Tibial nerve (tissue), 4 donors: ENCODE measurements around the gene TLX3. TPM values are rescaled to one million over a fixed set of nuclear protein-coding genes. Genes with fewer than 3 reads are reported as not detected.
A peak's percentile ranks its signal among the peaks of the same experiment; 100 is the strongest.

Experiments used
- DNase-seq, 2 donors: peaks; one replicate each; pipeline ENCODE4 v3.0.0-alpha.2; 2019; ENCODE audit warnings: low spot score in 2 of 2
- H3K27ac ChIP-seq, 4 donors: fragments of 200-600 bp; sonication (generic) in 3 of 4; one replicate each; pipeline ENCODE4 v1.5.1; 2017 to 2019; ENCODE audit warnings: mild to moderate bottlenecking in 1 of 4
- H3K27me3 ChIP-seq, 2 donors: fragments of 200-600 bp; sonication (generic) in 1 of 2; one replicate each; pipeline versions ENCODE4 v1.5.1 to v1.6.0; 2017 to 2019
- H3K36me3 ChIP-seq, 3 donors: fragments of 200-600 bp; sonication (generic); one replicate each; pipeline ENCODE4 v1.5.1; 2018 to 2019
- H3K4me1 ChIP-seq, 4 donors: fragments of 200-600 bp; sonication (generic) in 3 of 4; one replicate each; pipeline ENCODE4 v1.5.1; 2017 to 2019
- H3K4me3 ChIP-seq, 4 donors: fragments of 200-600 bp; sonication (generic) in 3 of 4; one replicate each; pipeline ENCODE4 v1.5.1; 2017 to 2019; ENCODE audit warnings: mild to moderate bottlenecking in 1 of 4, moderate library complexity in 1 of 4
- H3K9me3 ChIP-seq, 4 donors: fragments of 200-600 bp; sonication (generic) in 3 of 4; one replicate each; pipeline ENCODE4 v1.5.1; 2017 to 2019
- CTCF ChIP-seq, 5 experiments: fragments of 200-600 bp in 3 of 5; fragments of 450-650 bp in 2 of 5; sonication (generic) in 3 of 5; IDR thresholded peaks; one replicate each; pipeline ENCODE4 v1.5.1; 2016 to 2019; ENCODE audit warnings: antibody characterized with exemption in 5 of 5, mild to moderate bottlenecking in 3 of 5, moderate library complexity in 2 of 5
- EP300 ChIP-seq, 2 donors: sonication (generic); formaldehyde crosslinking; IDR thresholded peaks; one replicate each; pipeline ENCODE4 v1.6.1; 2017; ENCODE audit warnings: antibody characterized with exemption in 2 of 2, mild to moderate bottlenecking in 1 of 2
- POLR2A ChIP-seq, 2 donors: fragments of 450-650 bp; IDR thresholded peaks; one replicate each; pipeline ENCODE4 v1.6.1; 2017; ENCODE audit warnings: antibody characterized with exemption in 2 of 2, mild to moderate bottlenecking in 2 of 2, moderate library complexity in 2 of 2
- WGBS, 2 donors: methylation state at CpG; one replicate each; pipeline ENCODE4 v1.1.5; 2018; 5-methylcytosine and 5-hydroxymethylcytosine counted together
- total RNA-seq, 4 donors: library from RNA; depleted of rRNA; stranded (reverse); fragments of >200 nt; gene quantifications; one replicate each; pipeline ENCODE4 v1.1.0, GENCODE V29; 2016

Gene TLX3
- total RNA-seq, 4 donors from 2014 or later: not detected

GRCh38 chr5:171312129-171312974, 3.3 kb downstream of the TLX3 start:
- peaks cover 0 to 90% (median 39%) of the 10 kb centered on the region in 4 donors for H3K4me1 ChIP-seq
- WGBS, 2 donors: 4 to 8% methylated on average over 55 to 63 of the region's 74 CpGs
- DNase-seq: no peak

GRCh38 chr5:171313481-171314206, 4.6 kb downstream of the TLX3 start:
- H3K27ac ChIP-seq: no peak overlapping the region
- no peak overlapping the region for H3K4me3 ChIP-seq
- no peaks in the 10 kb centered on the region for H3K36me3 ChIP-seq
- no peak for DNase-seq
- WGBS, 2 donors: 15 to 16% methylated on average over 37 of the region's 37 CpGs
- H3K4me1 ChIP-seq: peaks cover 0 to 86% (median 39%) of the 10 kb centered on the region in 4 donors
- TF ChIP-seq POLR2A (IDR thresholded peaks at IDR 0.05) (no peak), EP300 (IDR thresholded peaks at IDR 0.05) (no peak), CTCF (IDR thresholded peaks at IDR 0.05) (no peak)
- H3K27me3 ChIP-seq: peaks cover 0 to 100% of the 10 kb centered on the region in 2 donors
- H3K9me3 ChIP-seq: no peaks in the 10 kb centered on the region

More at GRCh38 chr5:171312129-171312974, 3.3 kb downstream of the TLX3 start:
- Histone ChIP-seq H3K36me3 (no peaks in the 10 kb centered on the region), H3K4me3 (peak overlapping the region in 1 of 4 donors; percentile 35), H3K9me3 (no peaks in the 10 kb centered on the region), H3K27ac (no peak overlapping the region), H3K27me3 (peaks cover 0 to 100% of the 10 kb centered on the region in 2 donors)
- TF ChIP-seq CTCF (IDR thresholded peaks at IDR 0.05) (no peak), EP300 (IDR thresholded peaks at IDR 0.05) (no peak), POLR2A (IDR thresholded peaks at IDR 0.05) (no peak)

DNA sequence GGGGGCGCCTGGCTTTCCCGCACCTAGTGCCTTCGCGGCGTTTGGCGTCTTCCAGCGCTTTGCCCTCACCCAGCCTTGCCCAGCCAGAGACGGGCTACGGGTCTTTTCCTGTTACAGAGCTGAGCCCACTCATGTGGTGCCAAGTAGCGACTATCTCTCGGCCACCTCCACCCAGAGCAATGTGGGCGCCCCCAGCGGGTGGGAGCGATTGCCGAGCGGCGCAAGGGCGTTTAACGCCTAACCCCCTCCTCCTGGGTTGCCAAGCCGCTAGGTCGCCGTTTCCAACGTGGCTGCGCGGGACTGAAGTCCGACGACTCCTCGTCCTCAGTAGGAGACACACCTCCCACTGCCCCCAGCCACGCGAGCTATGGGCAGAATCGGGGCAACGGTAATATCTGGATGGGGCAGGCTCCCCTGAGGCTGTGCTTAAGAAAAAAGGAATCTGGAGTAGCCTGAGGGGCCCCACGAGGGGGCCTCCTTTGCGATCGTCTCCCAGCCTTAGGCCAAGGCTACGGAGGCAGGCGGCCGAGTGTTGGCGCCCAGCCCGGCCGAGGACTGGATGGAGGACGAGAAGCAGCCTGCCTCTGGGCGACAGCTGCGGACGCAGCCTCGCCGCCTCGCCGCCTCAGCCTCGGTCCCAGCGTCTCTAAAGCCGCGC, 5.8 kb downstream of the TLX3 start:
- TF ChIP-seq POLR2A (IDR thresholded peaks at IDR 0.05): no peak
- no peak for TF ChIP-seq CTCF (IDR thresholded peaks at IDR 0.05)
- TF ChIP-seq EP300 (IDR thresholded peaks at IDR 0.05): no peak
- Histone ChIP-seq H3K4me3 (peak overlapping the region in 1 of 4 donors; percentile 26), H3K27me3 (peaks cover 0 to 100% of the 10 kb centered on the region in 2 donors), H3K9me3 (no peaks in the 10 kb centered on the region), H3K36me3 (no peaks in the 10 kb centered on the region), H3K27ac (no peak overlapping the region), H3K4me1 (peaks cover 0 to 74% (median 36%) of the 10 kb centered on the region in 4 donors)
- DNase-seq: no peak
- WGBS, 2 donors: 2 to 12% methylated on average over 48 to 53 of the region's 53 CpGs

DNA sequence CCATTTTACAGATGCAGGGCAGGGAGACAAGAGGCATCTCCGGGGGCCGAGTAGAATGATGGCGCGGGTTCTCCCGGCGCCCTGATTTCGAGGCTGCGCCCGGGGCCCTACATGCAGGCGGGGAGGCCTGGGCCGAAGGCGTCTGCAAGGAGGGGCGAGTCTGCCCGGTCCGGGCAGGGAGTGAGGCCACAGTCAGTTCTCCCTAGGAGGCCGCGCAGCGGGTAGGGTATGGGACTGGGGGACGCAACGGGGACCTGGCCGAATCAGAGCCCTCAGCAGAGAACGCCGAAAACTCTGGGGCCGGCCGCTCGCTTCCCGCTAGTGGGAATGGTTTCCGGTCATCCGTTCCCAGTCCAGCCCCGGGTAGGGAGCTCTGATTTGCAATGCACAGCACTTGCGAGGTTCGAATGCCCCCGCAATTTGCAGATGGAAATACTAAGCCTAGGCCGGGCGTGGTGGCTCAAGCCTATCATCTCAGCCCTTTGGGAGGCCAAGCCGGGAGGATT, 6.4 kb downstream of the TLX3 start:
- TF ChIP-seq CTCF (IDR thresholded peaks at IDR 0.05) (no peak), POLR2A (IDR thresholded peaks at IDR 0.05) (no peak), EP300 (IDR thresholded peaks at IDR 0.05) (no peak)
- Histone ChIP-seq H3K9me3 (no peaks in the 10 kb centered on the region), H3K4me3 (peak overlapping the region in 1 of 4 donors; percentile 26), H3K4me1 (peaks cover 0 to 68% (median 36%) of the 10 kb centered on the region in 4 donors), H3K27me3 (peaks cover 0 to 100% of the 10 kb centered on the region in 2 donors), H3K27ac (no peak overlapping the region), H3K36me3 (no peaks in the 10 kb centered on the region)
- WGBS, 2 donors: 4% methylated on average over 20 to 36 of the region's 36 CpGs
- no peak for DNase-seq
